Astrocyte (in vitro differentiated cells and primary cell): ENCODE data around the gene LYSMD3.

Experiments
- CTCF ChIP-seq: IDR thresholded peaks from 2 replicates; pipeline ENCODE4 v1.5.1; 2011; ENCODE audit warnings: low read depth, mild to moderate bottlenecking, inconsistent platforms, low read length, moderate library complexity; ENCODE audit not compliant: insufficient read depth
- EZH2 ChIP-seq: IDR thresholded peaks from 2 replicates; pipeline ENCODE4 v1.6.1; 2012; ENCODE audit warnings: mild to moderate bottlenecking, low read length, inconsistent platforms; ENCODE audit not compliant: insufficient read depth

GRCh38 chr5:90575712-90576111, 46.3 kb upstream of the LYSMD3 start:
- TF ChIP-seq CTCF, result no peak
- TF ChIP-seq EZH2, result no peak
